SK-N-SH (cell line): Measurements from ENCODE around the gene SHANK1. TPM values are rescaled to one million over a fixed set of nuclear protein-coding genes. Genes with fewer than 3 reads are reported as not detected.

Experiments
- CTCF ChIA-PET: fragments of 300-600, 350-600 bp; formaldehyde crosslinking; extraction: SDS; loops from one replicate; lab custom pipeline; 2021; lab: Yijun Ruan, JAX
- POLR2A ChIA-PET: fragments of 350-600 bp; sonication (Branson Sonifier 250); formaldehyde crosslinking; extraction: SDS; loops from one replicate; lab custom pipeline; 2020; ENCODE audit warnings: antibody characterized with exemption, inconsistent platforms; lab: Yijun Ruan, JAX
- DNase-seq: peaks from one replicate; pipeline ENCODE4 v3.0.0; 2012
- H2AFZ ChIP-seq: fragments of 200-600 bp; sonication (generic); 2 replicates; pipeline ENCODE4 v1.8.1; 2016; ENCODE audit warnings: antibody characterized with exemption, mild to moderate bottlenecking, low read depth
- H3F3A ChIP-seq: fragments of 200-600 bp; sonication (generic); replicated peaks from 2 replicates; pipeline ENCODE3; 2016; ENCODE audit warnings: antibody characterized with exemption, mild to moderate bottlenecking; ENCODE audit not compliant: insufficient read depth
- H3K27ac ChIP-seq, 2 experiments: fragments of 200-500 bp in 1 of 2; fragments of 200-600 bp in 1 of 2; sonication (Bioruptor generic) in 1 of 2; sonication (generic), shearing (Covaris generic) in 1 of 2; 2 replicates each; pipeline versions ENCODE4 v1.5.1 to v1.6.1; 2014 to 2016; ENCODE audit warnings: low read depth in 2 of 2, inconsistent platforms in 1 of 2, low read length in 1 of 2, mild to moderate bottlenecking in 1 of 2, mixed read lengths in 1 of 2
- H3K27me3 ChIP-seq: fragments of 200-600 bp; sonication (generic), shearing (Covaris generic); 2 replicates; pipeline ENCODE4 v1.6.1; 2016; ENCODE audit warnings: mixed run types; ENCODE audit not compliant: insufficient read depth
- H3K36me3 ChIP-seq, 2 experiments: fragments of 200-500 bp in 1 of 2; fragments of 200-600 bp in 1 of 2; sonication (Bioruptor generic) in 1 of 2; sonication (generic) in 1 of 2; replicated peaks in 1 of 2; 2 replicates each; pipeline versions ENCODE3 to v1.5.1; 2014 to 2016; ENCODE audit warnings: low read length in 1 of 2, mild to moderate bottlenecking in 1 of 2; ENCODE audit not compliant: insufficient read depth in 2 of 2, control insufficient read depth in 1 of 2
- H3K4me1 ChIP-seq, 2 experiments: fragments of 200-500 bp in 1 of 2; fragments of 200-600 bp in 1 of 2; sonication (Bioruptor generic) in 1 of 2; sonication (generic), shearing (Covaris generic) in 1 of 2; 2 replicates each; pipeline versions ENCODE4 v1.5.1 to v1.6.1; 2014 to 2016; ENCODE audit warnings: low read depth in 1 of 2, low read length in 1 of 2, mixed run types in 1 of 2; ENCODE audit not compliant: insufficient read depth in 2 of 2, control insufficient read depth in 1 of 2
- H3K4me2 ChIP-seq: fragments of 200-600 bp; sonication (generic), shearing (Covaris generic); 2 replicates; pipeline ENCODE4 v1.6.1; 2017; ENCODE audit warnings: mixed run types
- H3K4me3 ChIP-seq, 2 experiments: fragments of 200-500 bp in 1 of 2; fragments of 200-600 bp in 1 of 2; sonication (Bioruptor generic) in 1 of 2; sonication (generic), shearing (Covaris generic) in 1 of 2; 2 replicates each; pipeline versions ENCODE4 v1.5.1 to v1.8.1; 2014 to 2016; ENCODE audit warnings: low read depth in 2 of 2, inconsistent platforms in 1 of 2, low read length in 1 of 2, mild to moderate bottlenecking in 1 of 2, mixed read lengths in 1 of 2, moderate library complexity in 1 of 2
- H3K79me2 ChIP-seq: fragments of 200-600 bp; sonication (generic); 2 replicates; pipeline ENCODE4 v1.8.1; 2017; ENCODE audit warnings: mild to moderate bottlenecking; ENCODE audit not compliant: insufficient read depth
- H3K9ac ChIP-seq: fragments of 200-600 bp; sonication (generic); 2 replicates; pipeline ENCODE4 v1.6.1; 2017; ENCODE audit warnings: mixed run types
- H3K9me2 ChIP-seq: fragments of 200-600 bp; sonication (generic); 2 replicates; pipeline ENCODE4 v1.6.1; 2017; ENCODE audit warnings: mixed run types
- H3K9me3 ChIP-seq: fragments of 200-600 bp; sonication (generic); 2 replicates; pipeline ENCODE4 v1.6.1; 2017; ENCODE audit warnings: mixed run types, mild to moderate bottlenecking, moderate library complexity
- H4K20me1 ChIP-seq: fragments of 200-600 bp; sonication (generic); 2 replicates; pipeline ENCODE4 v1.6.1; 2017; ENCODE audit warnings: mild to moderate bottlenecking, mixed run types; ENCODE audit not compliant: insufficient read depth
- CHD2 ChIP-seq: fragments of 150-350 bp; IDR thresholded peaks from 2 replicates; pipeline ENCODE4 v1.6.1; 2018; ENCODE audit warnings: low read length; ENCODE audit not compliant: partially characterized antibody
- EP300 ChIP-seq, 2 experiments: IDR thresholded peaks; 2 replicates each; pipeline versions ENCODE4 v1.4.0 to v1.6.1; 2012; ENCODE audit warnings: borderline replicate concordance in 1 of 2, low read depth in 1 of 2, low read length in 1 of 2
- EZH2phosphoT487 ChIP-seq: fragments of 200-600 bp; sonication (generic); IDR thresholded peaks from 2 replicates; pipeline ENCODE4 v1.6.1; 2017; ENCODE audit warnings: low read depth, mixed run types, mild to moderate bottlenecking, antibody characterized with exemption, moderate library complexity, borderline replicate concordance
- FOSL2 ChIP-seq: IDR thresholded peaks from 2 replicates; pipeline ENCODE4 v1.4.0; 2012; ENCODE audit warnings: low read depth, mild to moderate bottlenecking, moderate library complexity, borderline replicate concordance
- FOXJ3 ChIP-seq: sonication (generic); formaldehyde crosslinking; IDR thresholded peaks from 2 replicates; pipeline ENCODE4 v1.5.1; 2020; ENCODE audit warnings: mild to moderate bottlenecking, missing genetic modification reagents
- GABPA ChIP-seq: IDR thresholded peaks from 2 replicates; pipeline ENCODE4 v1.4.0; 2012; ENCODE audit warnings: low read depth, mild to moderate bottlenecking
- JUND ChIP-seq: IDR thresholded peaks from 2 replicates; pipeline ENCODE4 v1.4.0; 2012
- MEF2A ChIP-seq: IDR thresholded peaks from 2 replicates; pipeline ENCODE4 v1.4.0; 2012; ENCODE audit warnings: low read depth, borderline replicate concordance
- MXI1 ChIP-seq: IDR thresholded peaks from 2 replicates; pipeline ENCODE4 v1.6.1; 2012; ENCODE audit warnings: mild to moderate bottlenecking, low read depth, low read length, improper control_type of control experiment
- NFIC ChIP-seq: IDR thresholded peaks from 2 replicates; pipeline ENCODE4 v1.4.0; 2012; ENCODE audit warnings: borderline replicate concordance
- NRF1 ChIP-seq: IDR thresholded peaks from 2 replicates; pipeline ENCODE4 v1.6.1; 2012; ENCODE audit warnings: low read depth, mild to moderate bottlenecking, low read length
- PBX3 ChIP-seq: IDR thresholded peaks from 2 replicates; pipeline ENCODE4; 2012
- POLR2AphosphoS5 ChIP-seq: IDR thresholded peaks from 2 replicates; pipeline ENCODE4 v1.6.1; 2012; ENCODE audit warnings: low read depth, low read length
- RFX5 ChIP-seq: IDR thresholded peaks from 2 replicates; pipeline ENCODE4 v1.6.1; 2012; ENCODE audit warnings: mild to moderate bottlenecking, improper control_type of control experiment, low read length
- RXRA ChIP-seq: IDR thresholded peaks from 2 replicates; pipeline ENCODE4 v1.4.0; 2012; ENCODE audit warnings: low read depth, mild to moderate bottlenecking, borderline replicate concordance
- SIN3A ChIP-seq: IDR thresholded peaks from 2 replicates; pipeline ENCODE4 v1.6.1; 2012; ENCODE audit warnings: low read depth, mild to moderate bottlenecking, low read length, moderate library complexity, borderline replicate concordance
- SMC3 ChIP-seq: IDR thresholded peaks from 2 replicates; pipeline ENCODE4 v1.6.1; 2012; ENCODE audit warnings: low read depth, low read length, improper control_type of control experiment
- TAF1 ChIP-seq: IDR thresholded peaks from 2 replicates; pipeline ENCODE4 v1.6.1; 2012; ENCODE audit warnings: low read depth, mild to moderate bottlenecking, low read length, moderate library complexity, borderline replicate concordance
- TCF12 ChIP-seq: IDR thresholded peaks from 2 replicates; pipeline ENCODE4 v1.4.0; 2012
- USF1 ChIP-seq: IDR thresholded peaks from 2 replicates; pipeline ENCODE4 v1.4.0; 2012; ENCODE audit warnings: low read depth, borderline replicate concordance
- ZBTB33 ChIP-seq: IDR thresholded peaks from 2 replicates; pipeline ENCODE4 v1.4.0; 2012; ENCODE audit warnings: low read depth, borderline replicate concordance
- WGBS: methylation state at CpG from one replicate; pipeline ENCODE4 v1.1.6; 2017; ENCODE audit warnings: low lambda C conversion rate; 5-methylcytosine and 5-hydroxymethylcytosine counted together
- polyA plus RNA-seq, 3 experiments: library from polyadenylated mRNA; depleted of rRNA; stranded (reverse); fragments of >200 nt; gene quantifications; 2 replicates each; pipeline ENCODE4 v1.2.3, GENCODE V29; 2012
- TF ChIP-seq, protein P1 (sequence below): IDR thresholded peaks from 2 replicates; pipeline ENCODE4 v1.4.0; 2012; ENCODE audit warnings: low read depth

SHANK1 gene
- polyA plus RNA-seq, 1 of the 3 experiments (the other 2 are of a cell fraction): 0.28 TPM

DNA sequence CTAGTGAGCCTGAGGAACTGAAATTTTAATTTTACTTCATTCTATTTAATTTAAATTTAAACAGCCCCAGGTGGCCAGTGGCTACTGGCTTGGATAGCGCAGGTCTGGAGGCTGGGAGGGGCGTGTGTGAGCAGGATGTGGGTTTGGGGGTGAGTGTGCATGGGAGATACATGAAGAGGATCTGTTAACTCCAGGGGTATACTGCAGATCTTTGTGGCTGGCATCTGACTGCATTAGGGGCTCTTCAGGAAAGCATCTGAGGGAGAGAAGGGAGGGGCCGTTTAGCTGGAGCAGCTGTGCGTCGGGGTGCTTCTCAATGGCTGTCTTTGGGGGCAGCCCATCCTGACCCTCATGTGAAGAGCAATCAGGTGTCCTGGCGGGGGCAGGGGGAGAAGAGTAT is 6.8 kb downstream of the SHANK1 start:
- Histone ChIP-seq H3K9ac (no peak overlapping the region), H3K27ac (no peak overlapping the region), H4K20me1 (no peaks in the 10 kb centered on the region), H3K79me2 (no peaks in the 10 kb centered on the region), H3K36me3 (no peaks in the 10 kb centered on the region), H3K9me2 (no peaks in the 10 kb centered on the region), H3K4me2 (no peak overlapping the region), H3K4me1 (peaks cover 0 to 1% of the 10 kb centered on the region in 2 experiments; a peak in 1 of 4 replicates), H3K9me3 (no peaks in the 10 kb centered on the region), H3K27me3 (no peaks in the 10 kb centered on the region), H3K4me3 (no peak overlapping the region), H3F3A (no peaks in the 10 kb centered on the region), H2AFZ (no peak overlapping the region)
- WGBS: 75% methylated on average over 6 of the region's 6 CpGs
- TF ChIP-seq JUND (no peak), ZBTB33 (no peak), MEF2A (no peak), EP300 (IDR thresholded peaks at IDR 0.05; ENCODE audit: borderline replicate concordance in 1 of 2, low read depth in 1 of 2, low read length in 1 of 2) (no peak), NFIC (no peak), NRF1 (no peak), POLR2AphosphoS5 (no peak), RFX5 (no peak), TAF1 (no peak), SIN3A (no peak), USF1 (no peak), SMC3 (no peak), TCF12 (no peak), FOXJ3 (CRISPR knock-in tag) (no peak)
- CTCF ChIA-PET: interaction anchor here (1.0 to 5.2 kb wide), 7 partner anchors 12 to 175 kb away, joined by 3 to 41 read pairs (median 4); no protein-coding TSS in a partner anchor
- DNase-seq: no peak
- POLR2A ChIA-PET: interaction anchor here (1.2 kb wide), 1 partner anchor 10 kb away, joined by 3 read pairs; no protein-coding TSS in a partner anchor

GRCh38 chr19:50711805-50712204 is 7.8 kb downstream of the SHANK1 start:
- CTCF ChIA-PET: interaction anchor here (0.8 to 5.2 kb wide), 6 partner anchors 13 to 174 kb away, joined by 3 to 41 read pairs (median 4); no protein-coding TSS in a partner anchor
- TF ChIP-seq ZBTB33 (no peak), RXRA (no peak), SIN3A (no peak), CHD2 (no peak), TAF1 (no peak), POLR2AphosphoS5 (no peak), PBX3 (no peak), FOXJ3 (CRISPR knock-in tag) (no peak), GABPA (no peak), MXI1 (no peak), EZH2phosphoT487 (no peak), FOSL2 (no peak), NFIC (no peak)
- TF ChIP-seq, protein P1, sequence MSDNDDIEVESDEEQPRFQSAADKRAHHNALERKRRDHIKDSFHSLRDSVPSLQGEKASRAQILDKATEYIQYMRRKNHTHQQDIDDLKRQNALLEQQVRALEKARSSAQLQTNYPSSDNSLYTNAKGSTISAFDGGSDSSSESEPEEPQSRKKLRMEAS: no peak

More at GRCh38 chr19:50711805-50712204, 7.8 kb downstream of the SHANK1 start:
- no peaks in the 10 kb centered on the region for H3K4me1 ChIP-seq
- no peak overlapping the region for H3K9ac ChIP-seq
- DNase-seq: no peak
- H3K27ac ChIP-seq: no peak overlapping the region
- no peaks in the 10 kb centered on the region for H3K9me2 ChIP-seq
- WGBS: 35% methylated on average over 8 of the region's 9 CpGs
- H3K4me2 ChIP-seq: no peak overlapping the region
- POLR2A ChIA-PET: no interaction called here
- H2AFZ ChIP-seq: no peak overlapping the region
- no peaks in the 10 kb centered on the region for H4K20me1 ChIP-seq
- no peaks in the 10 kb centered on the region for H3K36me3 ChIP-seq
- H3K4me3 ChIP-seq: no peak overlapping the region
- no peaks in the 10 kb centered on the region for H3K79me2 ChIP-seq
- no peaks in the 10 kb centered on the region for H3F3A ChIP-seq
- H3K27me3 ChIP-seq: no peaks in the 10 kb centered on the region
- H3K9me3 ChIP-seq: no peaks in the 10 kb centered on the region
